ENCODE results near the gene TMEM145.

Gene TMEM145

DNA sequence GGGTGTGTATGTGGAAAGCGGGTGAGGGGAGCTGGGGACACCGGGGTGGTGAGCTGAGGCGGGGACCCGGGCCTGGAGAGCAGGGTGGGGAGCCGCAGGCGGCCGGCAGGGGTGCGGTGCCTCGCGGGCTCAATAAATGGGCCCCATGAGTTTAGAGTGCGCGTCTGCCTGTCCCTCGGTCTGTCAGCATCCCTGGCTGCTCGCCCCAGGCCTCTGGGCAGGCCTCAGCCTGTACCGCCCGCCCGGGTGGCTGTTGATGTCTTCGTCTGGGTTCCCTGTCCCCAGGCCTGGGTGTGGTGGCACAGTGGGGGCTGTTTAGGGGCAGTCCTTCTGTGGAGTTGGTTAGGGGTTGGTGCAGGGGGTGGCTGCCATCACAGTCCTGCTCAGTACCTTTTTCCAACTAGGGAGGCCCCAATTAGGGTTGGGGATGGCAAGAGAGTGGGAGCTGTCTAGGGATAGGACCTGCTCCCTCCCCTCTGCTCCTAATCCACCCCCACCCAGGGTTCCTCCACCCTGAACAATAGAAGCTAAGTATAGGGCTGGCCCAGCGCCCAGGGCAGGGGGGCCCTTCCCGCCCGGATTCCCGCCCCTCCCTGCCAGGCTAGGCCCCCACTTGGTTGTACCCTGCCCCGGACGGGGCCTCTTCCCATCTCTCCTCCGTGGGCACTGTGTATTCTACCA lies 31.8 kb upstream of the TMEM145 start:
- Histone ChIP-seq H3K9me3 (no peaks in the 10 kb centered on the region), H3K27me3 (no peaks in the 10 kb centered on the region), H3K27ac (peak overlapping the region; percentile 93 to 97), H3K4me1 (peaks cover 6 to 86% (median 79%) of the 10 kb centered on the region in 4 donors), H3K36me3 (no peaks in the 10 kb centered on the region), H3K4me3 (peak overlapping the region; percentile 78 to 85)
- DNase-seq, result peak; percentile 75 to 88
- intact Hi-C loops (cut with DNase I; ENCODE audit: low total_unique reads), result no loop called here
- TF ChIP-seq, protein P1, sequence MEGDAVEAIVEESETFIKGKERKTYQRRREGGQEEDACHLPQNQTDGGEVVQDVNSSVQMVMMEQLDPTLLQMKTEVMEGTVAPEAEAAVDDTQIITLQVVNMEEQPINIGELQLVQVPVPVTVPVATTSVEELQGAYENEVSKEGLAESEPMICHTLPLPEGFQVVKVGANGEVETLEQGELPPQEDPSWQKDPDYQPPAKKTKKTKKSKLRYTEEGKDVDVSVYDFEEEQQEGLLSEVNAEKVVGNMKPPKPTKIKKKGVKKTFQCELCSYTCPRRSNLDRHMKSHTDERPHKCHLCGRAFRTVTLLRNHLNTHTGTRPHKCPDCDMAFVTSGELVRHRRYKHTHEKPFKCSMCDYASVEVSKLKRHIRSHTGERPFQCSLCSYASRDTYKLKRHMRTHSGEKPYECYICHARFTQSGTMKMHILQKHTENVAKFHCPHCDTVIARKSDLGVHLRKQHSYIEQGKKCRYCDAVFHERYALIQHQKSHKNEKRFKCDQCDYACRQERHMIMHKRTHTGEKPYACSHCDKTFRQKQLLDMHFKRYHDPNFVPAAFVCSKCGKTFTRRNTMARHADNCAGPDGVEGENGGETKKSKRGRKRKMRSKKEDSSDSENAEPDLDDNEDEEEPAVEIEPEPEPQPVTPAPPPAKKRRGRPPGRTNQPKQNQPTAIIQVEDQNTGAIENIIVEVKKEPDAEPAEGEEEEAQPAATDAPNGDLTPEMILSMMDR (IDR thresholded peaks at IDR 0.05), result peak in 1 of 2 experiments; percentile 32

- intact Hi-C loops (cut with DNase I; ENCODE audit: low total_unique reads), result no loop called here
- H3K9me3 ChIP-seq, result no peaks in the 10 kb centered on the region
- peaks cover 0 to 8% (median 5%) of the 10 kb centered on the region in 3 donors for H3K36me3 ChIP-seq
- peak overlapping the region; percentile 78 to 85 for H3K4me3 ChIP-seq
- no peaks in the 10 kb centered on the region for H3K27me3 ChIP-seq
- peak in 1 of 2 donors; percentile 72 for DNase-seq
- TF ChIP-seq, protein P1 (IDR thresholded peaks at IDR 0.05), result no peak
- peaks cover 6 to 85% (median 79%) of the 10 kb centered on the region in 4 donors for H3K4me1 ChIP-seq
- peak overlapping the region; percentile 93 to 97 for H3K27ac ChIP-seq
These were observed 31.0 kb upstream of the TMEM145 start for GRCh38 chr19:42281827-42282762.

- Histone ChIP-seq H3K4me3 (peak overlapping the region; percentile 70 to 75), H3K36me3 (peaks cover 5 to 15% (median 12%) of the 10 kb centered on the region in 3 donors), H3K27ac (peak overlapping the region; percentile 93 to 97), H3K9me3 (no peaks in the 10 kb centered on the region), H3K4me1 (peaks cover 3 to 78% (median 72%) of the 10 kb centered on the region in 4 donors), H3K27me3 (no peaks in the 10 kb centered on the region)
- no peak for DNase-seq
- intact Hi-C loops (cut with DNase I; ENCODE audit: low total_unique reads), result no loop called here
- TF ChIP-seq, protein P1 (IDR thresholded peaks at IDR 0.05), result no peak
These were observed 30.3 kb upstream of the TMEM145 start for GRCh38 chr19:42282819-42283187.

GRCh38 chr19:42283188-42284065 lies 29.7 kb upstream of the TMEM145 start:
- TF ChIP-seq, protein P1 (IDR thresholded peaks at IDR 0.05), result no peak
- Histone ChIP-seq H3K4me1 (peaks cover 0 to 71% (median 66%) of the 10 kb centered on the region in 4 donors), H3K9me3 (no peaks in the 10 kb centered on the region), H3K27ac (peak overlapping the region; percentile 93 to 97), H3K36me3 (peaks cover 7 to 21% (median 18%) of the 10 kb centered on the region in 3 donors), H3K4me3 (peak overlapping the region; percentile 70 to 75), H3K27me3 (no peaks in the 10 kb centered on the region)
- intact Hi-C loops (cut with DNase I; ENCODE audit: low total_unique reads), result no loop called here
- peak; percentile 96 to 99 for DNase-seq

DNA sequence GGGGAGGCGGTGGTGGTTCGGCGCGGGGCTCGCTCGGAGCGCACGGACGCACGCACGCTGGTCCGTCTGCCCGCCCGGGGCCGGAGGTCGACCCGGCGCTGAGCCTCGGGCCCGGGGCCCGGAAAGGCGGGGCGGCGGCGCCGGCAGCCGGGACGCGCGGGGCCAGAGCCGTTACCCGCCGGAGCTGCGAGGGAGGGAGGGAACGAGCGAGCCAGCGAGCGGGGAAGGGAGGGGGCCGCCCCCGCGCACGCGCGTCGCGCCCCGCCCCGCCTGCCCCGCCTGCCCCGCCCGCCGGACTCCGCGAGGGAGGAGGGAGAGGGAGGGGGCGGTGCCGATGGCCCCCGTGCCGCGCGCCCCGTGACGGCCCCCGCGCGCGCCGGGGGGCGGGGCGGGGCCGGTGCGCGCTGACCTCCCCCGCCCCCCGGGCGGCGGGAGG lies 29.0 kb upstream of the TMEM145 start:
- Histone ChIP-seq H3K4me3 (peak overlapping the region; percentile 70 to 75), H3K27ac (peak overlapping the region; percentile 93 to 97), H3K9me3 (no peaks in the 10 kb centered on the region), H3K4me1 (peaks cover 0 to 65% (median 59%) of the 10 kb centered on the region in 4 donors), H3K36me3 (peaks cover 13 to 28% (median 25%) of the 10 kb centered on the region in 3 donors), H3K27me3 (no peaks in the 10 kb centered on the region)
- TF ChIP-seq, protein P1 (IDR thresholded peaks at IDR 0.05), result no peak
- intact Hi-C loops (cut with DNase I; ENCODE audit: low total_unique reads), result no loop called here
- peak in 1 of 2 donors; percentile 93 for DNase-seq

All from tibial artery (tissue), 4 donors.